ENCODE results near the gene PIH1D1. TPM values are rescaled to one million over a fixed set of nuclear protein-coding genes. Genes with fewer than 3 reads are reported as not detected.

Gene PIH1D1
- total RNA-seq, 8 experiments from 2014 or later = 53.1 to 94.9 (median 76.4) TPM

- Histone ChIP-seq H3K4me1 (replicated peaks in 1 of 2) (peaks cover 11 to 21% of the 10 kb centered on the region in 2 donors), H3K4me3 (no peak overlapping the region), H3K27ac (no peak overlapping the region)
- 71 to 100% (median 93%) methylated on average over 1 to 2 of the region's 3 CpGs; no CpG with 5 or more reads in 7 of the 10 experiments for WGBS, 10 experiments
- ATAC-seq (replicated peaks in 6 of 8) = no peak
- in situ Hi-C loops (cut with MboI; ENCODE audit: low pct_unique_long_range_greater_than_20kb in 2 of 9, low sequenced_read_pairs in 9 of 9, unreplicated experiment in 9 of 9) = no loop called here
These were observed 37.4 kb downstream of the PIH1D1 start for GRCh38 chr19:49414256-49414655.

DNA sequence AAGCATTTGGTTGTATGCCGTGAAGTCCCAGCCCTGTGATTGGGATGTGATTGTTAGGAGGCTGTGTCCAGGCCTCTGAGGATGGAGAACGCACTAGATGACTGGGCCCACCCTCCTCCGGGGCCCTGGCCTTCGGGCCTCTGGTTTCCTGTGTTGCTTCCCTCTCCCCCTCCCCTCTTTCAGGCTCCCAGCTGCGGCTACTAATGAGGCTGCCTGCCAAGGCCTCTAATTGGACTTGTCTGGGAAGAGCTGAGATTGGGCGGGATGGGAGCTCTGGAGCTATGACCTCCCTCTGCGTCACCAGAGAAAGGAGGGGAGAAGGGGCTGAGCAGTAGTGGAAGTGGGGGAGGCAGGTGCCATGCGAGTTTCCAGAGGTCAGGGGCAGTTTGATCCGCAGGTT lies 38.3 kb downstream of the PIH1D1 start:
- ATAC-seq (replicated peaks in 6 of 8) = peak in 5 of 8 experiments; percentile 26 to 79 (median 45)
- WGBS, 10 experiments = 0 to 100% (median 54%) methylated on average over 1 to 4 of the region's 9 CpGs; no CpG with 5 or more reads in 4 of the 10 experiments
- in situ Hi-C loops (cut with MboI; ENCODE audit: low pct_unique_long_range_greater_than_20kb in 2 of 9, low sequenced_read_pairs in 9 of 9, unreplicated experiment in 9 of 9) = no loop called here
- Histone ChIP-seq H3K4me3 (no peak overlapping the region), H3K4me1 (replicated peaks in 1 of 2) (peaks cover 11 to 21% of the 10 kb centered on the region in 2 donors), H3K27ac (peak overlapping the region in 1 of 2 donors; percentile 51)

- WGBS, 10 experiments = 100% methylated on average over 1 of the region's 3 CpGs; no CpG with 5 or more reads in 9 of the 10 experiments
- Histone ChIP-seq H3K4me1 (replicated peaks in 1 of 2) (peaks cover 11 to 21% of the 10 kb centered on the region in 2 donors), H3K27ac (no peak overlapping the region), H3K4me3 (no peak overlapping the region)
- peak in 1 of 8 experiments; percentile 15 for ATAC-seq (replicated peaks in 6 of 8)
- in situ Hi-C loops (cut with MboI; ENCODE audit: low pct_unique_long_range_greater_than_20kb in 2 of 9, low sequenced_read_pairs in 9 of 9, unreplicated experiment in 9 of 9) = no loop called here
These were observed 39.8 kb downstream of the PIH1D1 start for GRCh38 chr19:49411681-49412326.

DNA sequence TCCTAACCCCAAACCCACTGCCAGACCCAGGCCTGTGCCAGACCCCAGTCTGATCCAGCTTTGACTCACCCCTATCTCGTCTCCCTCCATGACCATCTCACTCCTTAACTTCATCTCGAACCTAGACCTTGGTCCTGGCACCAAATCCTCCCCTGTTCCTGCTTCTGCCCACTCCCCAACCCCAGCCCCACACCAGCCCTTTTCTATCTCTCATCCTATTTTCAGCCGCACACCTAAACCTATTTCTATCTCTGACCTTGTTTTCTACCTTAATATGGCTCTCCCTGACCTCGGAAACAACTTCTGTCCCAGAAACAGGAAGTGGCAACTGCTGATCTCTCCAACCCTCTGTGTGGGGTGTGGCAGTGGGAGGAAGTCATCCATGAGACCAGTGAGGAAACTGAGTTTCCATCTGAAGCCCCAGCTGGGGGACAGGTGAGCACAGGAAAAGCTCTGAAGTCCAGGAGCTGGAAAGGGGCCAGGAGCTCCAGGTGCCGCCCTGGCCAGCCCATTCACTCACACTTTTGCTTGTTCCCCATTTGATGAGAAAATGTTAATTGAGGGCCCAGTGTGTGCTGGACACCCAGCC lies 42.1 kb downstream of the PIH1D1 start:
- WGBS, 10 experiments = 0 to 92% (median 83%) methylated on average over 1 to 5 of the region's 5 CpGs; no CpG with 5 or more reads in 4 of the 10 experiments
- Histone ChIP-seq H3K4me1 (replicated peaks in 1 of 2) (peaks cover 3 to 9% of the 10 kb centered on the region in 2 donors), H3K4me3 (no peak overlapping the region), H3K27ac (no peak overlapping the region)
- ATAC-seq (replicated peaks in 6 of 8) = no peak
- in situ Hi-C loops (cut with MboI; ENCODE audit: low pct_unique_long_range_greater_than_20kb in 2 of 9, low sequenced_read_pairs in 9 of 9, unreplicated experiment in 9 of 9) = no loop called here

GRCh38 chr19:49408816-49409440 lies 42.7 kb downstream of the PIH1D1 start:
- Histone ChIP-seq H3K4me3 (no peak overlapping the region), H3K27ac (no peak overlapping the region), H3K4me1 (replicated peaks in 1 of 2) (peaks cover 3 to 9% of the 10 kb centered on the region in 2 donors)
- WGBS, 10 experiments = 50 to 90% (median 73%) methylated on average over 2 to 4 of the region's 8 CpGs; no CpG with 5 or more reads in 5 of the 10 experiments
- in situ Hi-C loops (cut with MboI; ENCODE audit: low pct_unique_long_range_greater_than_20kb in 2 of 9, low sequenced_read_pairs in 9 of 9, unreplicated experiment in 9 of 9) = no loop called here
- ATAC-seq (replicated peaks in 6 of 8) = no peak

- in situ Hi-C loops (cut with MboI; ENCODE audit: low pct_unique_long_range_greater_than_20kb in 2 of 9, low sequenced_read_pairs in 9 of 9, unreplicated experiment in 9 of 9) = no loop called here
- Histone ChIP-seq H3K27ac (no peak overlapping the region), H3K4me3 (no peak overlapping the region), H3K4me1 (replicated peaks in 1 of 2) (peaks cover 0 to 8% of the 10 kb centered on the region in 2 donors)
- ATAC-seq (replicated peaks in 6 of 8) = no peak
- 40 to 88% (median 78%) methylated on average over 1 to 7 of the region's 16 CpGs; no CpG with 5 or more reads in 1 of the 10 experiments for WGBS, 10 experiments
These were observed 44.1 kb downstream of the PIH1D1 start for GRCh38 chr19:49407482-49408015.

GRCh38 chr19:49407079-49407478 lies 44.5 kb downstream of the PIH1D1 start:
- Histone ChIP-seq H3K27ac (no peak overlapping the region), H3K4me3 (no peak overlapping the region), H3K4me1 (replicated peaks in 1 of 2) (peaks cover 0 to 8% of the 10 kb centered on the region in 2 donors)
- WGBS, 10 experiments = 100% methylated on average over 1 of the region's 7 CpGs; no CpG with 5 or more reads in 9 of the 10 experiments
- ATAC-seq (replicated peaks in 6 of 8) = no peak
- in situ Hi-C loops (cut with MboI; ENCODE audit: low pct_unique_long_range_greater_than_20kb in 2 of 9, low sequenced_read_pairs in 9 of 9, unreplicated experiment in 9 of 9) = no loop called here

DNA sequence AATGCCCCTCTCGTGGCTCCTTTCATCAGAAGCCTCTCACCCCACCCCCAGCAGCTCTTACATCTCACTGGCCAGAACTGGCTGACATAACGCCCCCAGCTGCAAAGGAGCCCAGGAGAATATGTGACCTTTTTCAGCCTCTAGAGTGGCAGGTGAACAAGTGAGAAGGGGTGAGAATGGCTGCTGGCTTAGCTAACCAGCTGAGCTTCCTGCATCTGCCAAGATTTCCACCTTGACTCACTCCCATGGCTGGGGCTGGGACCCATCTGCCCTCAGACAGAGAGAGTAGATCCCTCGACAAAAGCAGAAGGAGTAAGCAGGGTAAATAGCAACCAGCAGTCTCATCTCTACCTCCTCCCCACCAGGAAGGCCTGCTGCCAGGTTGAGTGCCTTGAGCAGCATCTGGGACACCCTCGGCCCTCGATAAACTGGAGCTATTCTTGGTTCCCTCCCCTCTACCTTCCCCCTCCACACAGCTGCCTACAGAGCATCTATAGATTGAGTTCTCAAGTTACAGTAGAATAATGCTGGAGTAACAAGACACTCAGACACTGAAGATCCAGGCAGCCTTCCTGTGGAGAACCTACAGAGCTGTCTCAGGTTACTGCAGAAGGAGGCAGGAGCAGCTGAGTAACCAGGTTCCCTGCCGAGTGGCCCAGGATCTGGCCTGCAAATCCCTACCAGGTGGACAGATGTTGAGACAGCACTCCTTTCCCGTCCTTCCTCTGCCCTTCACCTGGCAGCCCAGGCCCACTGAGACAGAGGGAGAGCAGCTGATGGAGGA lies 48.0 kb downstream of the PIH1D1 start:
- peaks cover 0 to 8% of the 10 kb centered on the region in 2 donors for H3K4me1 ChIP-seq (replicated peaks in 1 of 2)
- WGBS, 10 experiments = 10 to 57% (median 31%) methylated on average over 1 to 4 of the region's 7 CpGs; no CpG with 5 or more reads in 3 of the 10 experiments
- ATAC-seq (replicated peaks in 6 of 8) = peak in 7 of 8 experiments; percentile 7 to 83 (median 24)
- in situ Hi-C loops (cut with MboI; ENCODE audit: low pct_unique_long_range_greater_than_20kb in 2 of 9, low sequenced_read_pairs in 9 of 9, unreplicated experiment in 9 of 9) = no loop called here
- H3K4me3 ChIP-seq = no peak overlapping the region
- no peak overlapping the region for H3K27ac ChIP-seq

- peak in 3 of 8 experiments; percentile 17 to 53 (median 29) for ATAC-seq (replicated peaks in 6 of 8)
- in situ Hi-C loops (cut with MboI; ENCODE audit: low pct_unique_long_range_greater_than_20kb in 2 of 9, low sequenced_read_pairs in 9 of 9, unreplicated experiment in 9 of 9) = no loop called here
- Histone ChIP-seq H3K4me3 (no peak overlapping the region), H3K4me1 (replicated peaks in 1 of 2) (peaks cover 0 to 8% of the 10 kb centered on the region in 2 donors), H3K27ac (no peak overlapping the region)
- 33 to 100% (median 90%) methylated on average over 1 to 6 of the region's 6 CpGs for WGBS, 10 experiments
These were observed 51.6 kb downstream of the PIH1D1 start for GRCh38 chr19:49400029-49400428.

DNA sequence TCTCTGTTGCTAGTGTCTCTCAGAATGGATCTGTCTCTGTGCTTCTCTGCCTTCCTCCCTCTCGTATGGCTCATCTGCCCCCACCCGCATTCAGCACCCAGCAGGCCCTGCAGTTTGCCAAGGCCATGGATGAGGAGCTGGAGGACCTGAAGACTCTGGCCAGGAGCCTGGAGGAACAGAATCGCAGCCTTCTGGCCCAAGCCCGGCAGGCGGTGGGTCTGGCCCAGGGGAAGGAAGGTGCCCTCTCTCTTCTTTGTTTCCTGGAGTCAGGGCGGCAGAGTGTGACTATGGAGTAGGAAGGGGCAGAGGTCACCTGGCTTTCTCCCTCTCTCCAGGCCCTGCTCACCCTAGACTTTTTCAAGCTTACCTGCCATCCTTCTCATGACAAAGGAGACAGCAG lies 52.7 kb downstream of the PIH1D1 start:
- peaks cover 5 to 12% of the 10 kb centered on the region in 2 donors for H3K4me1 ChIP-seq (replicated peaks in 1 of 2)
- in situ Hi-C loops (cut with MboI; ENCODE audit: low pct_unique_long_range_greater_than_20kb in 2 of 9, low sequenced_read_pairs in 9 of 9, unreplicated experiment in 9 of 9) = loop anchor here in 3 of 9 experiments (10.0 to 25.0 kb wide), 2 partner anchors 46 to 138 kb away; partner anchors contain the start of genes SLC17A7 (in 2 of the 3) and RCN3 (in 1 of the 3)
- WGBS, 10 experiments = 18 to 100% (median 63%) methylated on average over 1 to 5 of the region's 6 CpGs; no CpG with 5 or more reads in 2 of the 10 experiments
- H3K27ac ChIP-seq = no peak overlapping the region
- no peak overlapping the region for H3K4me3 ChIP-seq
- ATAC-seq (replicated peaks in 6 of 8) = no peak

DNA sequence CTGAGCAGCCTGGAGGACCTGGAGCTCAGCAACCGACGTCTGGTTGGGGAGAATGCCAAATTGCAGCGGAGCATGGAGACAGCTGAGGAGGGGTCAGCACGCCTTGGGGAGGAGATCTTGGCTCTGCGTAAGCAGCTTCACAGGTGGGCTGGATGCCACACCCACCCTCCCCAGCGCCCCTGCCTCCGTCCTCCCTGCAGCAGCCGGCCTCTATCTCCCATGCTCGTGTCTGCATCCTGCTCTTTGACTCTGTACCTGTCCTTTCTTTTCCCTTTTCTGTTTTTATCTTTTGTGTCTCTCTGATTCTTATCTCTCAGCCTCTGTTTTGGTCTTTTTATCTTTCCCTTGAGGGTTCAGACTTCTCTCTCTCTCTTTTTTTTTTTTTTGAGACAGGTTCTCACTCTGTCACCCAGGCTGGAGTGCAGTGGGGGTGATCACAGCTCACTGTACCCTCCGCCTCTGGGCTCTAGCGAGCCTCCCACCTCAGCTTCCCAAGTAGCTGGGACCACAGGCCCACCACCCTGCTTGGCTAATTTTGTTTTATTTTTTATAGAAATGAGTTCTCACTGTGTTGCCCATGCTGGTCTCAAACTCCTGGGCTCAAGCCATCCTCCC lies 53.5 kb downstream of the PIH1D1 start:
- in situ Hi-C loops (cut with MboI; ENCODE audit: low pct_unique_long_range_greater_than_20kb in 2 of 9, low sequenced_read_pairs in 9 of 9, unreplicated experiment in 9 of 9) = loop anchor here in 3 of 9 experiments (10.0 to 25.0 kb wide), 2 partner anchors 47 to 139 kb away; partner anchors contain the start of genes SLC17A7 (in 2 of the 3) and RCN3 (in 1 of the 3)
- ATAC-seq (replicated peaks in 6 of 8) = no peak
- no peak overlapping the region for H3K27ac ChIP-seq

More for the DNA sequence above, 53.5 kb downstream of the PIH1D1 start:
- Histone ChIP-seq H3K4me3 (no peak overlapping the region), H3K4me1 (replicated peaks in 1 of 2) (peaks cover 6 to 8% of the 10 kb centered on the region in 2 donors)
- WGBS, 10 experiments = 64 to 93% (median 90%) methylated on average over 2 to 3 of the region's 11 CpGs; no CpG with 5 or more reads in 5 of the 10 experiments

Data from motor neuron (in vitro differentiated cells).